Activated B cell treated with CpG ODN at 0.5 μM for 24 hours (primary cell): Measurements from ENCODE around the gene FGF11. TPM values are rescaled to one million over a fixed set of nuclear protein-coding genes. Genes with fewer than 3 reads are reported as not detected.

Experiments
- ATAC-seq: fragments of 200-7000 bp; cut with Tn5 transposase; one replicate; pipeline ENCODE4 v1.10.0; 2021; ENCODE audit warnings: low read depth, mild to moderate bottlenecking, moderate library complexity
- CTCF ChIA-PET: fragments of 350-600 bp; sonication (Branson Sonifier 250); formaldehyde crosslinking; loops from one replicate; lab custom pipeline; 2021; ENCODE audit warnings: antibody characterized with exemption; lab: Charles Lee
- POLR2A ChIA-PET: fragments of 350-600 bp; sonication (Branson Sonifier 250); formaldehyde crosslinking; loops from one replicate; lab custom pipeline; 2021; ENCODE audit warnings: antibody characterized with exemption; lab: Charles Lee
- DNase-seq: peaks from one replicate; pipeline ENCODE4 v3.0.0; 2022
- H3K27ac Mint-ChIP-seq: one replicate; pipeline ENCODE4 v1.8.0; 2020; ENCODE audit warnings: mixed read lengths
- H3K27me3 Mint-ChIP-seq: one replicate; pipeline ENCODE4 v1.8.0; 2021; ENCODE audit warnings: mixed read lengths
- H3K36me3 Mint-ChIP-seq: one replicate; pipeline ENCODE4 v1.8.0; 2021; ENCODE audit warnings: low read depth, mixed read lengths
- H3K4me1 Mint-ChIP-seq: one replicate; pipeline ENCODE4 v1.8.0; 2021; ENCODE audit warnings: mixed read lengths
- H3K4me3 Mint-ChIP-seq: one replicate; pipeline ENCODE4 v1.8.0; 2020; ENCODE audit warnings: mild to moderate bottlenecking, mixed read lengths
- H3K9me3 Mint-ChIP-seq: one replicate; pipeline ENCODE4 v1.8.0; 2020; ENCODE audit warnings: mixed read lengths
- CTCF ChIP-seq: fragments of 200-600 bp; IDR thresholded peaks from one replicate; pipeline ENCODE4 v1.8.0; 2022; ENCODE audit warnings: antibody characterized with exemption, mild to moderate bottlenecking
- intact Hi-C: fragments of 100-400 bp; cut with micrococcal nuclease; formaldehyde crosslinking; loops from one replicate; pipeline ENCODE4 v1.15.1; 2024
- total RNA-seq: library from RNA; stranded (reverse); gene quantifications from 2 replicates; pipeline ENCODE4 v1.2.3, GENCODE V29; 2022

The FGF11 gene
- total RNA-seq, 1 donor from 2014 or later = 2.8 TPM

GRCh38 chr17:7425756-7426155 lies 13.6 kb upstream of the FGF11 start:
- intact Hi-C loops = no loop called here
- Mint-ChIP-seq H3K9me3 (no peaks in the 10 kb centered on the region), H3K27me3 (peaks cover 5% of the 10 kb centered on the region), H3K27ac (no peak overlapping the region), H3K4me3 (no peak overlapping the region), H3K36me3 (no peaks in the 10 kb centered on the region), H3K4me1 (no peaks in the 10 kb centered on the region)
- TF ChIP-seq CTCF = no peak
- ChIA-PET CTCF (no interaction called here), POLR2A (interaction anchor here (1.2 kb wide), 1 partner anchor 22 kb away, joined by 3 read pairs; the partner anchor contains the start of gene TMEM256)
- ATAC-seq (no peak), DNase-seq (no peak)

GRCh38 chr17:7426203-7426863 lies 13.0 kb upstream of the FGF11 start:
- POLR2A ChIA-PET = no interaction called here

GRCh38 chr17:7426896-7427489 lies 12.3 kb upstream of the FGF11 start:
- no peak overlapping the region for H3K27ac Mint-ChIP-seq

More at GRCh38 chr17:7426203-7426863, 13.0 kb upstream of the FGF11 start:
- ATAC-seq = no peak
- intact Hi-C loops = no loop called here
- Mint-ChIP-seq H3K27me3 (peaks cover 5% of the 10 kb centered on the region), H3K4me3 (no peak overlapping the region), H3K9me3 (no peaks in the 10 kb centered on the region), H3K36me3 (no peaks in the 10 kb centered on the region), H3K27ac (no peak overlapping the region), H3K4me1 (no peaks in the 10 kb centered on the region)
- no peak for TF ChIP-seq CTCF
- CTCF ChIA-PET = no interaction called here
- DNase-seq = no peak

GRCh38 chr17:7427549-7427948 lies 11.8 kb upstream of the FGF11 start:
- H3K27me3 Mint-ChIP-seq = peaks cover 5% of the 10 kb centered on the region
- H3K27ac Mint-ChIP-seq = no peak overlapping the region
- no peak for TF ChIP-seq CTCF
- ChIA-PET POLR2A (interaction anchor here (0.5 kb wide), 1 partner anchor 138 kb away, joined by 4 read pairs; no protein-coding TSS in a partner anchor), CTCF (no interaction called here)
- no peaks in the 10 kb centered on the region for H3K4me1 Mint-ChIP-seq
- DNase-seq (no peak), ATAC-seq (no peak)
- intact Hi-C loops = no loop called here
- no peaks in the 10 kb centered on the region for H3K36me3 Mint-ChIP-seq
- no peaks in the 10 kb centered on the region for H3K9me3 Mint-ChIP-seq
- no peak overlapping the region for H3K4me3 Mint-ChIP-seq

More at GRCh38 chr17:7426896-7427489, 12.3 kb upstream of the FGF11 start:
- ATAC-seq (no peak), DNase-seq (no peak)
- Mint-ChIP-seq H3K4me1 (no peaks in the 10 kb centered on the region), H3K9me3 (no peaks in the 10 kb centered on the region), H3K4me3 (no peak overlapping the region), H3K36me3 (no peaks in the 10 kb centered on the region), H3K27me3 (peaks cover 5% of the 10 kb centered on the region)
- intact Hi-C loops = no loop called here
- TF ChIP-seq CTCF = no peak
- CTCF ChIA-PET = no interaction called here
- POLR2A ChIA-PET = interaction anchor here (0.5 kb wide), 1 partner anchor 139 kb away, joined by 4 read pairs; no protein-coding TSS in a partner anchor

GRCh38 chr17:7428557-7428956 lies 10.8 kb upstream of the FGF11 start, which contains the start of gene SPEM3:
SPEM3 (plus strand) TSS chr17:7428857; CDS start chr17:7428903, 46 bp downstream.
- H3K36me3 Mint-ChIP-seq = no peaks in the 10 kb centered on the region
- H3K4me1 Mint-ChIP-seq = no peaks in the 10 kb centered on the region
- H3K27ac Mint-ChIP-seq = no peak within 1 kb of the TSS
- intact Hi-C loops = no loop called here
- CTCF ChIA-PET = no interaction called here
- peaks cover 5% of the 10 kb centered on the region for H3K27me3 Mint-ChIP-seq
- DNase-seq = no peak
- TF ChIP-seq CTCF = no peak
- H3K9me3 Mint-ChIP-seq = no peaks in the 10 kb centered on the region
- POLR2A ChIA-PET = interaction anchor here (0.6 kb wide), 1 partner anchor 378 kb away, joined by 9 read pairs; no protein-coding TSS in a partner anchor
- H3K4me3 Mint-ChIP-seq = no peak within 1 kb of the TSS
- no peak for ATAC-seq
